GM19239 (cell line): ENCODE data around the gene ARMC9.
A peak's percentile ranks its signal among the peaks of the same experiment; 100 is the strongest.
"Not testable (repeated sequence)": the region's sequence is repeated elsewhere in the genome, so short reads cannot be mapped to it uniquely, and the experiment has no call there.

Source experiments
- DNase-seq: peaks from one replicate; pipeline ENCODE4 v3.0.0; 2011; ENCODE audit warnings: low spot score; ENCODE audit not compliant: insufficient read length
- FAIRE-seq: peaks from 2 replicates; lab custom pipeline; 2011; peaks lifted over from hg19 to GRCh38; lab: Jason Lieb, UNC

The ARMC9 gene

GRCh38 chr2:231403421-231404182, 205.2 kb downstream of the ARMC9 start:
- FAIRE-seq = not testable (repeated sequence)

GRCh38 chr2:231404183-231404578, 205.8 kb downstream of the ARMC9 start:
- not testable (repeated sequence) for FAIRE-seq, DNase-seq

More at GRCh38 chr2:231403421-231404182, 205.2 kb downstream of the ARMC9 start:
- DNase-seq = not testable (repeated sequence)

GRCh38 chr2:231405601-231406367, 207.4 kb downstream of the ARMC9 start:
- FAIRE-seq, DNase-seq: not testable (repeated sequence)

GRCh38 chr2:231407686-231408085, 209.3 kb downstream of the ARMC9 start:
- DNase-seq = not testable (repeated sequence)

GRCh38 chr2:231408304-231408703, 209.9 kb downstream of the ARMC9 start:
- FAIRE-seq, DNase-seq: not testable (repeated sequence)

More at GRCh38 chr2:231407686-231408085, 209.3 kb downstream of the ARMC9 start:
- not testable (repeated sequence) for FAIRE-seq

- DNase-seq (no peak), FAIRE-seq (no peak)
Observed at GRCh38 chr2:231409776-231410175, 211.3 kb downstream of the ARMC9 start.

- DNase-seq (no peak), FAIRE-seq (no peak)
Observed at GRCh38 chr2:231410293-231411004, 212.0 kb downstream of the ARMC9 start.

GRCh38 chr2:231411237-231411636, 212.8 kb downstream of the ARMC9 start:
- FAIRE-seq (no peak), DNase-seq (no peak)

GRCh38 chr2:231411831-231412617, 213.6 kb downstream of the ARMC9 start:
- FAIRE-seq = peak; percentile 86
- DNase-seq = peak; percentile 81

GRCh38 chr2:231412618-231412963, 214.2 kb downstream of the ARMC9 start:
- DNase-seq = no peak
- FAIRE-seq = no peak

- FAIRE-seq = no peak
- no peak for DNase-seq
Observed at GRCh38 chr2:231413456-231413855, 215.0 kb downstream of the ARMC9 start.

GRCh38 chr2:231413921-231414476, 215.6 kb downstream of the ARMC9 start:
- FAIRE-seq (no peak), DNase-seq (no peak)

GRCh38 chr2:231415029-231415428, 216.6 kb downstream of the ARMC9 start:
- no peak for DNase-seq
- FAIRE-seq = no peak

GRCh38 chr2:231418820-231419640, 220.6 kb downstream of the ARMC9 start:
- no peak for FAIRE-seq
- no peak for DNase-seq

- DNase-seq (no peak), FAIRE-seq (no peak)
Observed at GRCh38 chr2:231421051-231421580, 222.7 kb downstream of the ARMC9 start.

GRCh38 chr2:231422056-231422455, 223.6 kb downstream of the ARMC9 start:
- DNase-seq (no peak), FAIRE-seq (no peak)

GRCh38 chr2:231423176-231423575, 224.7 kb downstream of the ARMC9 start:
- DNase-seq (no peak), FAIRE-seq (no peak)
